GM19238 (cell line): ENCODE results near the gene CMSS1.

Experiments used
- DNase-seq: peaks from one replicate; pipeline ENCODE4 v3.0.0; 2011; ENCODE audit warnings: low spot score; ENCODE audit not compliant: insufficient read length

Gene CMSS1

DNA sequence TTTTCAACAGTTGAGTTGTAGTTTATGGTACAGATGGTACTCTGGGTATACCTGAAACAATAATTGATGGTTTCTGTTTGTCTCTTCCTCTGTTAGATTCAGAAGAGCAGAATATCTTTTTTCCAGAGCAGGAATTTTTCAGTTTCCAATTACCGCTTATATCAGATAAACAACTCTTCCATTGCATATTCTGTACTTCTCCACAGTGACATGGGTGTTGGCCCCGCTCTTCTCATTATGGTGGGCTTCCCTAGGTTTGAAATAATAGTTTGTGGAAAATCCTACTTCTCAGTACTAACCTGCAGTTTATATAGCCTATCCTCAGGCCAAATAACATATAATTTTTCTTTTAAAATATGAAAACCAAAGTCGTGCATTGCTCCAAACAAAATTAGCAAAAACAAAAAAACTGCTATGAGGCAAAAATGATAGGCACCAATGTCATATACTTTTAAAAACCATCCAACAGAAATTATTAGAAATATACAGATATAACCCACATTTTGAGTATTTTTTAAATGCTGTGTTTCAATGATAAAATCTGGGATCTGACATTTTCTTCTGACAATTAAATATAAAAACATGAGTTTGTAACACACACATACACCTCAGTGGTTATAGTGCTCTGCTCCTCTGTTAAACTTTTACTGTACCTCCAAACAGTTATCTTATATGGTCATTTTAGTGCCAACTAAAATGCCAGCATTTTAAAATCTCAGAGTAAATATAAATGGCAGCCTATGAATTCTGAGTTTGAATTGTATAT lies 56.8 kb downstream of the CMSS1 start:
- no peak for DNase-seq

DNA sequence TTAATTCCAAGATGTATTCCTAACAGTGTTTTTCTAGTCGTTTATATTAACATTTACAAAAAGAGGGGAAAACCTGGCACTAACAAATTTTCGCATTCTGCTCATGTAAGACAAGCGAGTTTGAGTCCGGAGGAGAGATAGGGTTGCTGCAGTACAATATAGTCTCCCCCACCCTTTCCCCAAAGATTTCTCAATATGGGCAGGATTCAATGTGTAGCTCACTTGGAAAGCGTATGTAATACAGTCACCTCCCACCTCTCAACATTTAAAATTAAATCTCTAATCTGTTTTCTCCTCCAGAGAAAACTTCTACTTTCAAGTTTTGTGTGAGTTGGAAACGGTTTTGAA lies 57.9 kb downstream of the CMSS1 start:
- no peak for DNase-seq

DNA sequence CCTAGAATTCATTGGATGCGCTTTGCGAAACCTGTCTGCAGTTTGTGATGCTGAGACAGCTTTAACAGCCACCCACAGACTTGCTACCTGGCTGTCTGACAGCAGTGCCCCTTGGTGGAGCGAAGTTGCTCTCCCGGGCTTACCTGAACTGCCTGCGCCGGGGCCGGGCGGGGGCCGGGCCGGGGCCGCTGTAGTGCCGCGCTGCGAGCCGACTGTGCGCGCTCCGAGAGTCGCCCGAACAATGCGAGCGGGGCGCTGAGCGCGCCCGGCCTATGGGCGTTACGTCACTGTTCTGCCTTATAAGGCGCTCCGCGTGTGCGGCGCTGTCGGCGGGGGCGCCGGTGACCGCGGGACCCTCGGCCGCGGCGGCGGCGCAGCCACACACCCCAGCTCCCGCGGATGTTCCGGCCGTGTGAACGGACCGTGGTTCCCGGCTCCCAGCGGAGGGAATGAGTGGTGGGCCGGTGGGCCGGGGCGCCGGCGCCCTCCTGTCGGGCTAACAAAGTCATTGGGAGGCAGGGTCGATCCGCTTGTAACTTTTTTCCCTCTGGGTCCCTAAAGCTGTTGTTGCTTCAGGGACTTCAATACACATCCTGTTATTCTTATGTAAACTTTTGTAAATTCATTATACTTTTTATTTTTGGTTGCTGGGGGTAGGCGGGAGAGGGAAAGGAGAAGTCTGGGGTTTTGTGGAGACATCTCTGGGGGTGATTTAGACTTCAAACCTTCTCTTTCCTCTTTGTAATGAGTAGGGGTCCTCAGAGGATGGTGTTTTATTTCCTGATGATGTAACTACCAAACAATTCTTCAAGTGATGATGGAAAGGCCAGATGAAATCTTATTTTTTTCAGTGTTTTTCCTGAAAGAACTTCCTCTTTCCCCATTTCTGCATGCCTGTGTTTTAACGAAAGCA lies 58.5 kb downstream of the CMSS1 start:
- peak; percentile 48 for DNase-seq

DNA sequence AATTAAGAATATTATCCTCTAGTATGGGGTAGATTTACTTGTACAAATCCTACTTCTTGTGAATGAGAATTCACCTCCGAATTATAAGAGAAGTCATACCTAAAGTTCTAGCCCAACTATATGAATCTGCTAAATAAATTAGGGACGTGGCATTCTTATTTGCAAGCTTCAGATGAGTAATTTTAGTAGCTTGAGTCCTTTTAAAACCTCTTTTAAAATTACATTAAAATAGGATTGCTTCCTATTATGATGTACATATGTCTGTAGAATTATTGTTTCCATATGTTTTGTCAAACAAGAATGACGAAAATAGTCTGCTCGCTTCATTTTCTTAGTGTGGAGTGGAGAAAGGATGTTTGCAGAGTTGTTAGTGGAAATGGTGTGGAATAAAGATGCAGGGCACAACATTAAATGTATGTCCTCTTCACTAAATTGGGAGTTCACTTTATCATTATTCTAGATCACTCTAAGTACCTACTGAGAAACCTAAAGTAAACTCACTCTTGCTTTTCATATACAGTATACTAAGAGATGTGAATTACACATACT lies 59.4 kb downstream of the CMSS1 start:
- DNase-seq = no peak

DNA sequence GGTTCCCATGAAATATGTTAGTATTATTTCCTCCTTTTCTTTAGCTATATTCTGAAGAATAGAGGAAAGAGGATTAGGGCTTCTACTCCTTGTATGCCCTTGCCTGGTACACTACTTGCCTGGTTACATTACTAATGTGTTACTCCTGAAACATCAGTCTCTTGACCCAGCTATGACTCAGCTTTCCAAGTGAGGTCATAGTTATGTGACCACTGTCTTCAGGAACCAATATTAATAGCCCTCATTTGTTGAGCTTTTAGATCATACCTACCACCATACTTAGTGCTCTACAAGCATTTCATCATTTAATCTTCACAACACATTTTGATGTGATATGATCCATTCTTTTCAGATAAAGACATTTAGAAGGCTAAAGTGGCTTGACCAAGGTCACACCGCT lies 60.3 kb downstream of the CMSS1 start:
- no peak for DNase-seq

DNA sequence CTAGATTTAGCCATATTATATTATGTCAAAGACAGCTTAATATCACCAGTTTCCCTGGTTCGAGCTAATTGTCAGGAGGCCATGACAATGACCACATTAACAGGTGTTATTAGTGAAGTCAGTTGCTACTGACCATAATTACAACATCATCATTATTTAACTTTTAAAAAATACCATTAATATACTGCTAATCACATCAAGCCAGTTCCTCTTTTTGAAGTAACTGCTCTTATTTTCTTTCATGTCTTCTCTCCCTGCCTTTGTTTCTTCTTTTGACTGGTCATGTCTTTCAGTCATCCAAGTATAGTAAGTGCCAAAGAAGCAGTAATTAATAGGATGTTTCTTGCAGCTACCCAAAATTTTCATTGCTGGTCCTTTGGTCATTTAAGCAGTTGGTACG lies 61.6 kb downstream of the CMSS1 start:
- DNase-seq = no peak

DNA sequence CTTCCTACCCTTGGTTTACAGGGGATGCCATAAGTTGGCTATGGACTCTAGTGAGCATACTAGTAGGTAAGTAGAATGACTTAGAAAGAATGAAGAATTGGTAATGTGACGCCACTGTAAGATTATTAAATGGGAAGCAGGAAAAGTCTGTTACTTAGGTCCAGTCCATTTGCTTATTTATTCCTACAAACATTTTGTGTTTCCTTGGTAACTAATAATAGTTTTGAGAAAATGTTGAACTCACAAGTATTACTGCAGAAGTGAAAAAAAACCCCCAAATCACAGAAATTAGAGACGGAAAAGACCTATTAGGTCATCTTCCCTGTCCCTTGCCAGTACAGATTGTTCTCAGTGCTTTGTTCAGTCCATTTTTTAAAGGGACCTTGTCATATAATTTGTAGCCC lies 63.5 kb downstream of the CMSS1 start:
- no peak for DNase-seq

DNA sequence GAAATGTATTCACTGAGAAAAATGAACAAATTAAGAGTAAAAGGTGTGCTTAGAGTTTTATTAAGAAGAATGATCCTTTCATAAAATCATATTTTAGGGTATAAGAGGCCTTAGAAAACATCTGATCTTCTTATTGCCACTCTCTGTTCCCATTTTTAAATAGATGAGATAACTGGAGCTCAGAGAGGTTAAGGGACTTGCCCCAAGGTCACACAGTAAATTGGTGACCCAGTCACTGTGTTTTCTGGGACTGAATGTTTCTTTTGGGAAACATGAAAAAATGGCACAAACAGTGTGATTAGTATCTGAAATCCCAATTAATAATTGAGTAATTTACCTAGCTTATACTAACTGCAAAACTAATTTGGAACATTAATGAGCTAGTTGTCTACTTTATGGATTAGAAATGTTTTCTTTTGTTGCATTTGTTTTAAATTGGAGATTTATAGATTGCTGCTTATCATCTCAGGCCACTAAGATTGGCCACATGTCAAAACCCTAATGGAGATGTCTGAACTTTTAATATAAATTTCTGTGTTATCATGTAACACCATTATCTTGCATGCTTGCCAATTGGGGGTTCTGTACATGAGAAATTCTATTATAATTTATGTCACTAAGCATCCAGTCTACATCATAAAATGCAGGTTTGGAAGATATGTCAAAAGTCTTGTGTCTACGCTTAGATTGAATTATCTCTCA lies 64.9 kb downstream of the CMSS1 start:
- no peak for DNase-seq

DNA sequence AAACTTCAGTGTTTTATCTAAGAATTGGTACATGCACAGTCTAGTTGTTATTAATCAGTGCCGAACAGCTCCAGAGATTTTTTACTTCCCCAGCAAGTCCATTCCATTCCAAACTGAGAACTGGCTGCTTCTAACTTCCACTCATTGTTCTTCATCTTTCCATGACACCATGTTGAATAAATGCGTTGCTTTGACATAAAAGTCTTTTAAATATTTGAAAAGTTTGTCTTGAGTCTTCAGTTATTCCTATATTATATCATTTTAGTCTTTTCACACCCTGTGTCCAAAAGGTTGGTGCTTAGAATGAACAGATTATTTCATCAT lies 65.4 kb downstream of the CMSS1 start:
- no peak for DNase-seq

DNA sequence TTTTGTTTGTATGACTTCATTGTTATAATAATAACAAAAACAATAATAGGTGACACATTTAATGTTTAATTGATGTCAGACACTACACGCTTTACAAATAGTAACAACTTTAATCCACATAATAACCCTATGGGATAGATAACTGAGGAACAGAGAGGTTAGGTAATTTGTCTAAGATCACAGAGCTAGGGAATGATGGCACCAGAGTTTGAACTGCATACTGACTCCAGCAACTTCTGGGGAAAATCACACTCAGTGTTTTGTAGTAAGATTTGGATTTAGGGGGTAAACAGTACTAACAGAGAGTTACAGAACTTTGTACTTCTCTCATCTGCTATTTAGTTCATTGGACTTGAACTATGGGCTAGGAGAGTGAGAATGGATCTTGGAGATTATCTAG lies 66.0 kb downstream of the CMSS1 start:
- no peak for DNase-seq

DNA sequence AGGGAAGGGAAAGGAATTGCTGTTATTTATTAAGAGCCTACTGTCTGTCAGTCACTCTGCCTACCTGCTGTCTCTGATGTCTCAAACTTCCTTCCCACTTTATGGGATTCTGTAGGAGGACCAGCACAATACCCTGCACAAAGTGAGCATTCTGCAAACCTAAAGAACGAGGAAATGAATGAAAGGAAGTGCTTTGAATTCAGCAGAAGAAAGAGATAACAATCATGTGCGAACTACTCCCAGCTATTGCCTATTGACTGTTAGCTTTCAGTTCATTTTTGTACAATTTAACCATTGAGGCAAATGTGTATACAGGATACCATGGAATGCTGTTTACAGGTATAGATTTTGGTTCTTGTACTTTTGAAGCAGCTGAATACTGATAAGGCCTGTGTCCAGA lies 66.8 kb downstream of the CMSS1 start:
- DNase-seq = no peak

DNA sequence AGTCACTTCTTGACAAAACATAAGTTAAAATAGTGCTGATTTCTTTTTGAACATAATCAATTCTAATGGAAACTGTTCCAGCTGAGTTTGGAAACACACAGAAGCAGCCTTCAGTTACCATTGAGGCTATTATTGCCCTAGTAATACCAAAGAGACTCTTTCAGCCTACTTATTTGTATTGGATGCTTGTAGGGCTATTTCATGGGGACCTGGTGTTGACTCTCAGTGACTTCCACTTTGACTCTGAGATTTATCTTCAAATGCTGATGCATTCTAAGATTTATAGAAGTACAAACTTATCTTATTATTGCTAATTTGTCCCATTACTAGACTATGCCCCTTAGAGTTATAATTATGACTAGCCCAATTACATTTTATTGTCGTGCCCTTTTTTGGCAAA lies 67.4 kb downstream of the CMSS1 start:
- no peak for DNase-seq

DNA sequence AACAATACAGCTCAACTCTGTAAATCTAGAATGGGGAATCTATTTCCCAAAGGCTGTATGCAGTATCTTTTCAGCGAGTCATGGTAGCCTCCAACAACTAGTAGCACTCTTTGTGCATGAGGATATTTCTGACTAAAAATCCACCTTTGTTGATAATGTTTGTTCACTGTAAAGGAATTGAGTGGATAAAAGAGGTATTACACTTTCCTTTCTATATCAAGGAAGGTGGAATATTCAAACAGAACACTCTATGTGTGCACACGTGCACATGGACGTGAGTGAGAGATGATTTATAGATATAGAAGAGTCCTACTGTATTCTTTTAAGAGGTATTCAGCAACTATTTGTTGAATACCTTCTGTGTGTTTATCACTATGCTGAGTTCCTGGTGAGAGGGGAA lies 68.2 kb downstream of the CMSS1 start:
- no peak for DNase-seq

DNA sequence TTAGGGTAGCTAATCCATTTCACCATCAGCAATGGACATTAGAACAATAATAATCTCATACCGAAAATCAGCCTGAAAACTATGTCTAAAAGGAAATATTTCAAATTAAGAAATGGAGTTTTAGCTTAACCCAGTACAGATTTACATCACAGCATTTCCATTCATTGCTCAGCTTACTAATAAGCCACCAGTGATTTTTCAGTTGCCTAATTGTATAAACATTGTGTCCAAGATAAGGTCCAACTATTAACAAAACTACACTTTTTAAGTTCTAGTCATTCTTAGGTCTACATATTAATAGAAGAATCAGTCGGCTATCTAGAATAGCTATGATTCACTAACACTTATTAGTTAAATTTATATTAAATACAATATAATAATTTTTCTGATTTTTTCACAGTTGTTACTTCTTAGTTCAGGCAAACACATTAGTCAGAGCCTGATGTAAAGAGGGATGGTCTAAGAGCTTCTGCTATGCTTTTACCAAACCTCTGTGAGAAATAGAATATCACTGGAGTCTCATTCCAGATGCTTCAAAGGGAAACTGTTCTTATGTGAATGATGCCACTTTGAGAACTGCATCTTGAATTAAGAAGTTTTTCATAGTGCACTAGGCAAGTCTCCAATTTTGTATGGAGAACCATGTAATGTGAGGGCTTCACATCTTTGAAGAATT lies 74.1 kb downstream of the CMSS1 start:
- no peak for DNase-seq

DNA sequence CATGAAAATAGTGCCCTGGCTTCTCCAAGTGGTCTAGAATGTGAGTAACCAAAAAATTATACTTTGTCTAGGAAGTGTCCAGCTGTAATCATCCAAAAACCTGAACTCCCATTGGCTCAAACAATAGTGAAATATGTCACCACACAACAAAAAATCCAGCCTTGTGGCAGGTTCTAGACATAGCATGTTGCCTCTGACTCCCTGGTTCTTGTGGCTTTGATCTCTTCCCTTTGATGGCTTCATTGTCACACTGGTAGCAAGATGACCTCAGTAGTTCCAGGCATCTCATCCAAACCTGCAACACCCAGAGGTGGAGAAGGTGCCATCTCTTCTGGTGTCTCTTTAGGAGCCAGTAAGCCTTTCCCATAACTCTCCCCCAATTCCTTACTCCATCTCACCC lies 74.7 kb downstream of the CMSS1 start:
- no peak for DNase-seq

DNA sequence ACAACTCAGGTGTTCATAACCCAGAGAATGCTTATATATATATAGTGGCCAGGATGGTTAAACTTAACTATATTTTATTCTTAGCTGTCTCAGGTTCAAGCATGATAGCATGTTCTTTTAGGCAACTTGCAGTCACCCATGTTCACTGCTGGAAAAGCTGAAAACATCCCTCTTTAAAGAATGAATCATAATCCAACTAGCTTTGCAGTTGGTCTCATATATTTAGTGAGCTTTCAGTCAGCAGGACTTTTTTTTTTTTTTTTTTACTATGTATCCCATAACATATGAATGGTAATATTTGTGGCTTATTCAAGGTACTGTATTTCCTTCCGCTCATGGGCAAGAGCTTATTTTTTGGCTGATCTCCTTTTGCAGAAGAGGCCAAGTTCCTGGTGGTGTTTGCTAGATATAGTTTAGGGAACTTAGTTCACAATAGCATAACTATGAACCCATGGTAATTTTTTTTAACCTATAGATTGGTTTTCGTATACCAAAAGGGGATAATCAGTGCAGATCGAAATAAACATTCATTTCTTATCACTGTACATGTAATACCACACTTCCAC lies 77.6 kb downstream of the CMSS1 start:
- DNase-seq = no peak

DNA sequence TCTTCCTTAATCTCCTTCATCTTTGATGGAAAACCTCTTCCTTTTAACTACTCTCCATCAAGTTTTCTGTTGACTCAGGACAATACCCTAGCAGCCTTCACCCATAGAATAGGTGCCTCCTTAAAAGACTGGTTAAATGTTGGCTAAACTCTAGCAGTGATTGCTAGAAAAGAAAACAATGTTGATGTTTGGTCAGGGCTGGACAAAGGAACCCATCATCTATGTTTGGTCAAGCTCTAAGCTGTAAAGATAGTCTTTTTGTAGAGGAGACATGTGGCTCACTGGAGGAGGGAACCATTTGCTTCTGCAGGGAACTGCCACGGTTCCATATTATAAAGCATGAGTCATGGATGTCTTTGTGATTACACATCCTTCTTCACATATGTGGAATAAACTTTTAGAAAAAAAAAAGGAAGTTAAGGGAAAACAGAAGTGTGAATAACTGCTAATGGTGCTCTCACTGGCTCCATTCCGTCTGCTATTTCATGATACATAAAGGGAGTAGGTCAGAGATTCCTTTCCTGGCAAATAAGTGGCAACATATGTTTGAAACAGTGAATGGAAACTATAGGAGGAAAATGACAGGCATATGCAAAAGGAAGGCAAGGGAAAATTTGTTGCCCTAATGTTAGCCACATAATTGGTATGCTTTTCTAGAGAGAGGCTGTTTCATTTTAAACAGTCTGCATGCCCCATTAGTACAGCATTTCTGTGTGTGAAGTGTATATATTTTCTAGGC lies 78.2 kb downstream of the CMSS1 start:
- no peak for DNase-seq

DNA sequence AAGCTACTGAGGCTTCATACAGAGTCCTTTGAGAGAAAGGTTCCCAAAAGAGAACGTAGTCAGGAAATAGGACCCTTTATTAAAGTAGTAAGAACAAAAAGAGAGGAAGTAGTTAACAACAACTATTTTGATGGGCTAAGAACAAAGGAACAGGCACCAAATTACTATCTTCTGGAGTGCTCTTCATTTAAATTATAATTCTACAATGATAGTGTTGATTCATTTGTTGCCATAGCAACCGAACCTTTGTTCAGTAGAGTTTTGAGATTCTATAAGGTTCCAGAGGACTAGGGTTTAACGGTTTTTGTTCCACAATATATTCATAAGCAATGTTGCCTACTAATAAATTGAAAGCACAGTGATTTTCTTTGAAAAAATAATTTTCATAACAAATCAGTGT lies 78.8 kb downstream of the CMSS1 start:
- DNase-seq = no peak

DNA sequence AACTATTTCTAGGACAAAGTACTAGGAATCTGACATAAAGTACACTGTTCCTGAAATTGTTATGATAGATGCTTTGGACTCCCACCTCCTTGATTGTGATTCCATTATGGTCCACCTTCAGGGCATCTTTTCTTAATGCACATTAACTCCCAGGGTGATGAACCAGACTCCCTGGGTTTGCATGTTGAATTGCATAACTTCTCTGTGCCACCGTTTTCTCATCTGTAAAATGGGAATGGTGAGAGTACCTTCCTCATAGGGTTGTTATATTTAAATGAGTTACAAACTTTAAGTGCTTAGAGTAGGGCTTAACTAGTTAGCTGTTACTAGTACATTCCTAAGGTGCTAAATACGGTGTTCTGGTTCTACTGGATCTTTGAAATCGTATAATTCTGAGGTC lies 81.9 kb downstream of the CMSS1 start:
- DNase-seq = no peak

DNA sequence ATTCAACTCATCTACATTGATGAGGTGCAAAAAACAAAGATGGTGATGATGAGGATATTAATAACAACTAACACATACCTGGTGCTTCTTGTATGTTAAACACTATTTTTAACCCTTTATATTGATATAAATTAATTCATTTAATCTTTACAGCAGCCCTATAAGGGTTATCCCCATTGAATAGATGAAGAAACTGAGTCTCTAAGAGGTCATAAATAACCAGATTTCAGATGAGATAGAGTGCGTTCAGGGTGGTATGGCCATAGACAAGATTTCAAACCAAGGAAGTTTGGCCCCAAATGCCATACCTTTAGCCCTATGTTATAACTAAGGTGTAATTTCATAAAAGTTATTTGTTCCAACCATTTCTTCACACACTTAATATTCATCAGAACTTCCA lies 82.6 kb downstream of the CMSS1 start:
- DNase-seq = no peak
